HEK293T (cell line): ENCODE results near the gene N4BP2L1.

ENCODE experiments used
- CTCF ChIA-PET: fragments of 350-600 bp; formaldehyde crosslinking; extraction: SDS; loops from one replicate; lab custom pipeline; 2021; ENCODE audit warnings: antibody characterized with exemption, inconsistent platforms; lab: Yijun Ruan, JAX
- POLR2A ChIA-PET: fragments of 350-600 bp; formaldehyde crosslinking; extraction: SDS; loops from one replicate; lab custom pipeline; 2020; ENCODE audit warnings: antibody characterized with exemption, inconsistent platforms; lab: Yijun Ruan, JAX
- DNase-seq: peaks from one replicate; pipeline ENCODE4 v3.0.0; 2012; ENCODE audit warnings: mixed read lengths; ENCODE audit errors: extremely low spot score
- ARNT ChIP-seq: fragments of 450-650 bp; IDR thresholded peaks from 2 replicates; pipeline ENCODE4 v1.6.1; 2017; ENCODE audit warnings: mild to moderate bottlenecking
- BHLHE40 ChIP-seq: fragments of 450-650 bp; IDR thresholded peaks from 2 replicates; pipeline ENCODE4 v1.6.1; 2016; ENCODE audit warnings: mild to moderate bottlenecking, moderate library complexity, borderline replicate concordance
- ELF4 ChIP-seq: fragments of 450-650 bp; IDR thresholded peaks from 2 replicates; pipeline ENCODE4 v1.6.1; 2017; ENCODE audit warnings: antibody characterized with exemption
- FOXA1 ChIP-seq: fragments of 450-650 bp; IDR thresholded peaks from 2 replicates; pipeline ENCODE4 v1.6.1; 2016; ENCODE audit warnings: mild to moderate bottlenecking
- FOXK2 ChIP-seq: fragments of 450-650 bp; IDR thresholded peaks from 2 replicates; pipeline ENCODE4 v1.6.1; 2016; ENCODE audit warnings: mild to moderate bottlenecking
- FOXM1 ChIP-seq: fragments of 450-650 bp; IDR thresholded peaks from 2 replicates; pipeline ENCODE4 v1.6.1; 2017; ENCODE audit warnings: mild to moderate bottlenecking, borderline replicate concordance
- HDGF ChIP-seq: fragments of 450-650 bp; IDR thresholded peaks from 2 replicates; pipeline ENCODE4 v1.6.1; 2017; ENCODE audit warnings: antibody characterized with exemption, borderline replicate concordance
- L3MBTL2 ChIP-seq: fragments of 450-650 bp; conservative IDR thresholded peaks from 2 replicates; pipeline ENCODE4 v1.6.1; 2016; ENCODE audit warnings: mild to moderate bottlenecking
- LEF1 ChIP-seq: fragments of 450-650 bp; IDR thresholded peaks from 2 replicates; pipeline ENCODE4 v1.6.1; 2017; ENCODE audit warnings: mild to moderate bottlenecking, borderline replicate concordance
- NFRKB ChIP-seq: fragments of 450-650 bp; IDR thresholded peaks from 2 replicates; pipeline ENCODE4 v1.6.1; 2016; ENCODE audit warnings: mild to moderate bottlenecking, moderate library complexity
- PKNOX1 ChIP-seq: fragments of 450-650 bp; IDR thresholded peaks from 2 replicates; pipeline ENCODE4 v1.6.1; 2016
- SP1 ChIP-seq: fragments of 450-650 bp; IDR thresholded peaks from 2 replicates; pipeline ENCODE4 v1.6.1; 2017
- TARDBP ChIP-seq: fragments of 450-650 bp; IDR thresholded peaks from 2 replicates; pipeline ENCODE4 v1.6.1; 2016
- ZNF384 ChIP-seq: fragments of 450-650 bp; IDR thresholded peaks from 2 replicates; pipeline ENCODE4 v1.6.1; 2016

Gene N4BP2L1

GRCh38 chr13:32430018-32430747, 2.3 kb upstream of the N4BP2L1 start:
- ChIA-PET POLR2A (no interaction called here), CTCF (no interaction called here)
- no peak for TF ChIP-seq BHLHE40
- no peak for TF ChIP-seq FOXK2
- no peak for TF ChIP-seq FOXM1
- TF ChIP-seq PKNOX1 = no peak
- no peak for TF ChIP-seq ZNF384
- TF ChIP-seq HDGF = no peak
- no peak for TF ChIP-seq NFRKB
- TF ChIP-seq L3MBTL2 = no peak
- no peak for TF ChIP-seq LEF1
- DNase-seq = no peak

DNA sequence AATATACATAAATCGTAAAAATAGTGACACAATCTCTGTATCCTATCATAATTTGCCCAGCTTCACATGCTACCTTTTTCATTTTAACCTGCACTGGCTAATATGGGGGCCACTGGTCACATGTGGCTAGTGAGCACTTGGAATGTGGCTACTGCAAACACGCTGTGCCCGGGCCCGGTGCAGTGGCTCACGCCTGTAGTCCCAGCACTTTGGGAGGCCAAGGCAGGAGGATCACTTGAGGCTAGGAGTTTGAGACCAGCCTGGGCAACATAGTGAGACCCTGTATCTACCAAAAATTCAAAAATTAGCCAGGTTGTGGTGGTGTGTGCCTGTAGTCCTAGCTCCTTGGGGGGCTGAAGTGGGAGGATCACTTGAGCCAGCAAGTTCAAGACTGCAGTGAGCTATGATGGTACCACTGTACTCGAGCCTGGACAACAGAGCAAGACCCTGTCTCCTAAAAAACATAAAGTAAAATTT, 1.5 kb upstream of the N4BP2L1 start:
- DNase-seq = no peak
- no peak for TF ChIP-seq SP1
- TF ChIP-seq HDGF = no peak
- TF ChIP-seq ZNF384 = no peak
- TF ChIP-seq NFRKB = no peak
- no peak for TF ChIP-seq FOXA1
- TF ChIP-seq L3MBTL2 = no peak
- TF ChIP-seq ARNT = no peak
- ChIA-PET POLR2A (no interaction called here), CTCF (no interaction called here)

GRCh38 chr13:32428581-32429432, 877 bp upstream of the N4BP2L1 start:
- TF ChIP-seq NFRKB = no peak
- TF ChIP-seq ARNT = no peak
- no peak for TF ChIP-seq ZNF384
- no peak for TF ChIP-seq FOXM1
- TF ChIP-seq BHLHE40 = no peak
- no peak for TF ChIP-seq FOXK2
- no peak for TF ChIP-seq SP1
- no peak for TF ChIP-seq TARDBP
- no peak for TF ChIP-seq ELF4
- TF ChIP-seq PKNOX1 = no peak
- no peak for TF ChIP-seq LEF1
- no peak for TF ChIP-seq L3MBTL2
- ChIA-PET CTCF (no interaction called here), POLR2A (no interaction called here)
- no peak for DNase-seq

GRCh38 chr13:32426990-32427851, 709 bp downstream of the N4BP2L1 start:
- TF ChIP-seq ARNT = no peak
- TF ChIP-seq LEF1 = no peak
- TF ChIP-seq PKNOX1 = no peak
- no peak for TF ChIP-seq ZNF384
- ChIA-PET CTCF (no interaction called here), POLR2A (no interaction called here)
- DNase-seq = no peak

- POLR2A ChIA-PET = no interaction called here
- no peak for DNase-seq
- TF ChIP-seq FOXA1 = no peak
- no peak for TF ChIP-seq FOXM1
- no peak for TF ChIP-seq BHLHE40
- TF ChIP-seq NFRKB = no peak
- TF ChIP-seq L3MBTL2 = no peak
- CTCF ChIA-PET = no interaction called here
Observed at GRCh38 chr13:32426191-32426989, 1.5 kb downstream of the N4BP2L1 start.

DNA sequence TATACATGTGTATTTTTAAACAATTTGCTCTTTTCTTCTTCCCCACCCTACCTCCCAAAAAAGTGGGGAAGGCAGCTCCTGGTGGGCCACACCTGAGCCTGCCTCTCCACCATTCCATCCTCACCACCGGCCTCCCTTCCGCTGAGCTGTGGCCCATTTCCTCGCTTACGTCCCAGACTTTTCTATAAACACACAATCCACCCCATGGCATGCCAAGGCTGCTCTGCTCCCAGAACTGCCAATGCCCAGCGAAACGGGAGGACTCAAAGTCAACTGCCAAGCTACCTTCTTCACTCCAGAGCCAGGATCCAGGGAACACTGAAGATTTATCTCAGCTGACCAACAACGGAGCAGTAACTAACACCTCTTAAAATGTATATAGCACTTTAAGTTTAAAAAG, 2.8 kb downstream of the N4BP2L1 start:
- DNase-seq = no peak
- no peak for TF ChIP-seq BHLHE40
- ChIA-PET CTCF (no interaction called here), POLR2A (no interaction called here)
